Stromal cell of bone marrow (primary cell): Measurements from ENCODE around the gene PXDC1.
"Not testable (repeated sequence)": the region's sequence is repeated elsewhere in the genome, so short reads cannot be mapped to it uniquely, and the experiment has no call there.

Source experiments
- DNase-seq: peaks from one replicate; pipeline ENCODE4 v3.0.0-alpha.2; 2012; ENCODE audit warnings: low read depth

Gene PXDC1

GRCh38 chr6:3708540-3708939, 43.0 kb downstream of the PXDC1 start:
- no peak for DNase-seq

- DNase-seq = no peak
These were observed 43.6 kb downstream of the PXDC1 start for GRCh38 chr6:3707751-3708412.

- DNase-seq = peak; percentile 22
These were observed 44.5 kb downstream of the PXDC1 start for GRCh38 chr6:3707024-3707423.

GRCh38 chr6:3706547-3706946, 45.0 kb downstream of the PXDC1 start:
- no peak for DNase-seq

GRCh38 chr6:3701631-3702030, 49.9 kb downstream of the PXDC1 start:
- DNase-seq = no peak

GRCh38 chr6:3699231-3699630, 52.3 kb downstream of the PXDC1 start:
- no peak for DNase-seq

- no peak for DNase-seq
These were observed 53.5 kb downstream of the PXDC1 start for GRCh38 chr6:3698021-3698420.

GRCh38 chr6:3697609-3698008, 53.9 kb downstream of the PXDC1 start:
- peak; percentile 89 for DNase-seq

GRCh38 chr6:3696525-3697088, 54.9 kb downstream of the PXDC1 start:
- DNase-seq = no peak

GRCh38 chr6:3695065-3695817, 56.3 kb downstream of the PXDC1 start:
- DNase-seq = no peak

GRCh38 chr6:3693831-3694230, 57.7 kb downstream of the PXDC1 start:
- DNase-seq = no peak

GRCh38 chr6:3690506-3690905, 61.0 kb downstream of the PXDC1 start:
- no peak for DNase-seq

- no peak for DNase-seq
These were observed 63.7 kb downstream of the PXDC1 start for GRCh38 chr6:3687847-3688246.

GRCh38 chr6:3683331-3683730, 68.2 kb downstream of the PXDC1 start:
- DNase-seq = no peak

- DNase-seq = no peak
These were observed 72.6 kb downstream of the PXDC1 start for GRCh38 chr6:3678946-3679345.

- DNase-seq = not testable (repeated sequence)
These were observed 73.8 kb downstream of the PXDC1 start for GRCh38 chr6:3677751-3678150.

- DNase-seq = not testable (repeated sequence)
These were observed 74.2 kb downstream of the PXDC1 start for GRCh38 chr6:3677351-3677750.
